LNCaP clone FGC (cell line): ENCODE measurements around the gene LFNG.

ENCODE experiments used
- DNase-seq: peaks from one replicate; pipeline ENCODE4 v3.0.0-alpha.2; 2011; ENCODE audit warnings: low read depth
- H3K4me3 ChIP-seq: 2 replicates; pipeline ENCODE4 v1.5.1; 2011; ENCODE audit warnings: mild to moderate bottlenecking, low read depth, low read length, control low read depth
- TF ChIP-seq, protein P1 (sequence below): IDR thresholded peaks from 2 replicates; pipeline ENCODE4 v1.5.1; 2012; ENCODE audit warnings: mild to moderate bottlenecking; ENCODE audit not compliant: control insufficient read depth, insufficient read depth; ENCODE audit errors: extremely low read depth

LFNG gene

DNA sequence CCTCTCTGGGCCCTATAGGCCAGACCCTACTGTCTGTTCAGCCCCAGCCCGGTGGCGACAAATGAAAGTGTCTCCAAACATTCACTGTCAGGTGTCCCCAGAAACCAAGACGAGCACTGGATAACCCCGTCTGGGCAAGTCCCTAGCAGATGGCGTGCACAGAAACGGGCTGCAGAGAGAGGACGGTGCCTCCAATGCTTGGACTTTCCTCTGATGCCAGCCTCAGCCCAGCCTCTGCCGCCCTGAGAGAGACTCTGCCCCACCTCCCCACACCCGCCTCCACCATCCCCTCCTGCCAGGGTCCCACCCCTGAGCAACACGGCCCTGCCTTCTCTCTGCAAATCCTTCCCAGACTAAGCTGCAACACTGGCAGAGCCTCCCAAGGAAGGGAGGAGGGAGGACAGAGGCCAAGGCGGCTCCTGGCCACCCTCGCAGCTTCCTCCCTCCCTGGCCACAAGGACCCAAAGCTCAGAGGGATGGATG lies 7.4 kb upstream of the LFNG start:
- DNase-seq, result no peak
- TF ChIP-seq, protein P1, sequence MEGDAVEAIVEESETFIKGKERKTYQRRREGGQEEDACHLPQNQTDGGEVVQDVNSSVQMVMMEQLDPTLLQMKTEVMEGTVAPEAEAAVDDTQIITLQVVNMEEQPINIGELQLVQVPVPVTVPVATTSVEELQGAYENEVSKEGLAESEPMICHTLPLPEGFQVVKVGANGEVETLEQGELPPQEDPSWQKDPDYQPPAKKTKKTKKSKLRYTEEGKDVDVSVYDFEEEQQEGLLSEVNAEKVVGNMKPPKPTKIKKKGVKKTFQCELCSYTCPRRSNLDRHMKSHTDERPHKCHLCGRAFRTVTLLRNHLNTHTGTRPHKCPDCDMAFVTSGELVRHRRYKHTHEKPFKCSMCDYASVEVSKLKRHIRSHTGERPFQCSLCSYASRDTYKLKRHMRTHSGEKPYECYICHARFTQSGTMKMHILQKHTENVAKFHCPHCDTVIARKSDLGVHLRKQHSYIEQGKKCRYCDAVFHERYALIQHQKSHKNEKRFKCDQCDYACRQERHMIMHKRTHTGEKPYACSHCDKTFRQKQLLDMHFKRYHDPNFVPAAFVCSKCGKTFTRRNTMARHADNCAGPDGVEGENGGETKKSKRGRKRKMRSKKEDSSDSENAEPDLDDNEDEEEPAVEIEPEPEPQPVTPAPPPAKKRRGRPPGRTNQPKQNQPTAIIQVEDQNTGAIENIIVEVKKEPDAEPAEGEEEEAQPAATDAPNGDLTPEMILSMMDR, result no peak
- no peak overlapping the region for H3K4me3 ChIP-seq

DNA sequence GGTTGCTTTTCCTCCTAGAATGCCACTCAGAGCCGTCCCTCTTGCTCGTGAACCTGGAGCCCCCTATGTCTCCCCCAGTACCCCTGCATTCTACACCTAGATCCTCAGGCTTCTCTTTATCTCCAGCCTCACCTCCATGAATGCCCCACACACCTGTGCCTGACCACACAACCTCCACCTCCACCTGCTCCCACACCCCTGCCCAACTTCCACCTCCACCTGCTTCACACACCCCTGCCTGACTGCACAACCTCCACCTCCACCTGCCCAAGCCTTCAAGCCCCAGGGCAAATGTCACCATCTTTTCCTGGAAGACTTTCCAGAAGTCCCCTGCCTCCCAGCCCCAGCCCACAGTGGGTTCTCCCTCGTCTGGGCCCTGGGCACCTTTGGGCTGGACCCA lies 6.9 kb upstream of the LFNG start:
- TF ChIP-seq, protein P1, result no peak
- H3K4me3 ChIP-seq, result no peak overlapping the region
- no peak for DNase-seq

DNA sequence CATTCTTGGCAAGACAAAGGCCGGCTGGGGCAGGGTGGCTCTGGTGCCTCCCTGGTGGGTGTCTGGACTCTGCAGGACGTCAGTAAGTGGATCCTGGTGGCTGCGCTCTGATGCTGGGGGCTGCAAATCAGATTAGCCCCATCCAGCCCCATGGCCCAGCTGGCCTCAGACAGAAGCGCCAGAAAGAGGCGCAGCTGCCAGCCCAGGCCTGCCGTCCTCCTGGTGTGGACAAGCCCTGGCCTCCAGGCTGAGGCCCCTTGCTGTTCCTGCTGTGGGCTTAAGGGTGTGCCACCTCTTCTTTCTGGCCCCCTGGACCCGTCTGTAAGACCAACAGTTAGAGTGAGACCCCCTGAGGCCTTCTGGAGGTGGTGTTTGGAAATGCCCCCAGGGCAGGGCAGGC lies 5.9 kb upstream of the LFNG start:
- no peak for DNase-seq
- TF ChIP-seq, protein P1, result no peak
- no peak overlapping the region for H3K4me3 ChIP-seq

DNA sequence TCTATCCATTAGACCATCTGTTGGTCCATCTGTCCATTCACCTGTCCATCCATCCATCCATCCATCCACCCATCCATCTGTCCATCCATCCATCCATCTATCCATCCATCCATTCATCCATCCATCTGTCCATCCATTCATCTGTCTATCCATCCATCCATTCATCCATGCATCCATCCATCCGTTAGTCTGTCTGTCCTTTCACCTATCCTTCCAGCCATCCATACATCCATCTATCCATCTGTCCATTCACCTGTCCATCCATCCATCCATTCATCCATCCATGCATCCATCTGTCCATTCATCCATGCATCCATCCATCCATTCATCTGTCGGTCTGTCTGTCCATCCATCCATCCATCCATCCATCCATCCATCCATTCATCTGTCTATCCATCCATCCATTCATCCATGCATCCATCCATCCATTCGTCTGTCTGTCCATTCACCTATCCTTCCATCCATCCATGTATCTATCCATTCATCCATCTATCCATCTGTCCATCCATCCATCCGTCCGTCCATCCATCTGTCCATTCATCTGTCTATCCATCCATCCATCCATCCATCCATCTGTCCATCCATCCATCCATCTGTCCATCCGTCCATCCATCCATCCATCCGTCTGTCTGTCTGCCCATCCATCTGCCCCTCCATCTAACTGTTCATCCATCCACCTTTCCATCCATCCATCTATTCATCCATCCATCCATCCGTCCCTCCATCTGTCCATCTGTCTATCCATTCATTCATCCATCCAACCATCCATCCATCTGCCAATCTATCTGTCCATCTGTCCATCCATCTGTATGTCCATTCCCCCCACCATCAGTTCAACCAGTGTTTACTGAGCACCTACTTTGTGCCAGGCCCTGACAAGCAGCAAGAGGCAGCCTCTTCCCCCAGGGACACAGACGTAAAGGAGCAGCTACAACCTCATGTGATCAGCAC lies 4.8 kb upstream of the LFNG start:
- no peak for DNase-seq
- H3K4me3 ChIP-seq, result no peak overlapping the region
- TF ChIP-seq, protein P1, result no peak

DNA sequence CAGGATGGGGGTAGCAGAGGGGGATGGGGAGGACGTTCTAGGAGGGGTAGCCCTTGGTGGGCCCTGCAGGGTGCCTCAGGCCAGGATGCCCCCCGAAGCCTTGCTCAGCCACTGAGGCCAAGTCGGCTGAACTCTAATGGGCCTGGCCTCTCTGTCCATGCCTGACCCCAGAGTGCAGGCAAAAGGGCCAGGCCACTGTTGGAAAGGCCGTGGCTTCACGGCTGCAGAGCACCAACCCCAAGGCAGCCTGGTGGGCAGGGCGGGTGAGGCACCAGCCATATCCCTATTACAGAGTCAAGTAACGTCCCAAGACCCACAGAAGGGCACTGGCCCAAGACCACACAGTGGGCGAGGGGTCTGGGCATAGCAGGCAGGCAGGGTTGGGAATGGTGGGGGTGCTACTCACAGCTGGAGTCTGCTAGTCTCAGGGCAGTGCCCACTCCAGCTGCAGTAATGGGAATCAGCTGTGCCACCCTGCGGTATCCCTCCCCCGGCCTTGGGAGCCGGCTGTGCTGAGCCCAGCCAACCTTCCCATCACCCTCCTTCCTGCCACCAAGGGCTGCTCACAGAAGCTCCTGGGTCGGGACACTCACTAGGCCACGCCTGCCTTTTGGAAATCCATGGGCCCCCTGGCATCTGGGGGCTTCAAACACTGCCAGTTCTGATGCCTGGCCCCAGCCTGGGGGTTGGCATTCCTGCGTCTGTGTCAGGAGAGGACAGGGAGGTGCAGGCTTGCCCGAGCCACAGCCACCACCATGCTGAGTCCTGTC lies 4.0 kb upstream of the LFNG start:
- DNase-seq, result no peak
- TF ChIP-seq, protein P1, result no peak
- H3K4me3 ChIP-seq, result no peak overlapping the region

DNA sequence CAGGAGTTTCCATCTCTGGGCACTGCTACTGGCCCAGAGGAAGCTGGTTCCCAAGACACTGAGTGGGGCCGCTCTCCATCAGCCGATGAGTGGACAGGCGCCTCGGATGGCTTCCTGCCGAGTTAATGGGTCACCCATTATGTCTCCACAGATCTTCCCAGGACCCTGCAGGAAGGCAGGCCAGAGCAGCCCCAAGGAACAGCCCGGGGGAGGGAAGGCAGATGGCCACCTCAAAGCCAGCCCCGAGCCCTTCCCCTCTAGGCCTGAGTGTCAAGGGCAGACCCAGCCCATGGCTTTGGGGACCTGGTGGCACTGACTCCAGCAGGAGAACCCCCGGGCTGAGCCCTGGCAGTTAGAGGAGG lies 3.4 kb upstream of the LFNG start:
- no peak overlapping the region for H3K4me3 ChIP-seq
- DNase-seq, result no peak
- TF ChIP-seq, protein P1, result no peak

DNA sequence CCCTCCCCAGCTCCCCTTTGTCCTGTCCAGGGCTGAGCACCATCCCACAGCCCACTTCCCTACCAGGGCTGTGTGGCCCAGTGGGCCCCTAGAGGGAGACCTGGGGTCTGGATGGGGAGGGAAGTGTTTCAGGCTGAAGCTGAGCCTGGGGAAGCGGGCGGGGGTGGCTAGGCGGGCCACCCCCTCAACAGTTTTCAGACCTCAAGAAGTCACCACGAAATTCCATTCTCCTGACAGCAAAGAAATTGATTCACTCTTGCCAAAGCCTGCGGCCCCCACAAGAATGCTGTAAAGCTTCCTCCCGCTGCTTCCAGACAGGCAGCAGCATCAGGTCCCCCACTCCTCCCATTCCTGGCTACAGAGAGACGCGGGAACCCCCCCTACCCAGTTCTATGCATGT lies 2.5 kb upstream of the LFNG start:
- no peak overlapping the region for H3K4me3 ChIP-seq
- DNase-seq, result no peak
- TF ChIP-seq, protein P1, result no peak
